ENCODE measurements around the gene RASL10A.
"Not testable (repeated sequence)": the region's sequence is repeated elsewhere in the genome, so short reads cannot be mapped to it uniquely, and the experiment has no call there.

RASL10A gene, protein sequence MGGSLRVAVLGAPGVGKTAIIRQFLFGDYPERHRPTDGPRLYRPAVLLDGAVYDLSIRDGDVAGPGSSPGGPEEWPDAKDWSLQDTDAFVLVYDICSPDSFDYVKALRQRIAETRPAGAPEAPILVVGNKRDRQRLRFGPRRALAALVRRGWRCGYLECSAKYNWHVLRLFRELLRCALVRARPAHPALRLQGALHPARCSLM

DNA sequence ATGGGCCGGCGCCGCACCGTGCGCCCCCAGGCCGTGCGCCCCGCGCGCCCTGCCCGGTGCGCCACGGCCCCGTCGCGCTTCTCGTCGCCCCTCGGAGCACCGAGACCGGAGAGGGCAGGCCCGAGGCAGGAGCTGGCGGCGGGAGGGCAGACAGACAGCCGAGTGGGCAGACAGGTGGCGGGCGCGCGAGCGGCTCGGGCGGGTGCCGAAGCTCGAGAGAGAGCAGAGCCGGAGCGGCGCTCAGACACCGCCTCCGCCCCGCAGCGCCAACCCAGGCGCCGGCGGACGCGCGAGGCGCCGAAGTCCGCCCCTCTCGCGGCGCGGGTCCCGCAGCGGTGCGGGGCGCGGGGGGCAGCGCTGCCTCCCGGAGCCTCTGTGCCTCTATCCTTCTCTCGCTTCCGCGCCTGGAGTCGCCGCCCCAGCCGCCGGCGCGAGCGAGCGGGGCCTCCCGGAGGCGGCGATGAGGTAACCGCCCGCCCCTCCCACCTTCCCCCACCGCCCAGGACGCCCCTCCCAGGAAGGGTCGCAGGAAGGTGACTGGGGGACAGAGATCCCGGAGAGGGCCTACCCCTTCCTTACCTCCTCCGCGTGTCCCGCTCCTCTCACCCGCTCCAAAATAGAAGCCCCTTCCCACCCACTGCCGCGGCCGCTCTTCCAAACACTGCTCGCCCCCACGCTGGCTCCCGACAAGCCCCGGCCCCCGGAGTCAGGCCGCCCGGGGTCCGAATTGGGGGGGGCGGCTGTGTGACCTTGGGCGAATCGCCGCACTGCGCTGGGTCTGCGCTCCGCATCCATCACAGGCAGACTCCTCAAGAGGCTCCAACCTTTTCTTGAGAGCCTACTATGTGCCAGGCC is at the start of gene RASL10A:
RASL10A (minus strand) TSS at position 412 of the 855 bp plus-strand sequence. CDS start 451 bp downstream, outside the sequence.
- no peak for DNase-seq (ENCODE audit: low read depth)

DNA sequence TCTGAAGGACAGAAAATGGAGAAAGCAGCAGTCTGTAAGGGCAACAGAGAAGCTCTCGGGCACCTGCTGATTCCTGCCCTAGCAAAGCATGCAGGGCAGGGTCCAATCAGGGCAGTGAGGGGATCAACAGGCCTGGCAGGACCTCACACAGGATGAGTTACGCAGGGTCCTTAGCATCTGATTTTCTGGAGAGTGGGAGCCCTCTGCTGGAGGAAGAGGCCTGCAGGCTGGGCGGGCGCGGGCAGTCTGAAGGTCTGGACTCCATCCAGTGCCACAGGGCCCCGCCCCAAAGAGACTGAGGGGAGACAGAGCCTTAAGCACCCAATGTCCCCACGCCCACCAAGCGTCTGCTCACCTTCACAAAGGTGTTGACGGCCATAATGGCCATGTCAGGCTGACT is 44.0 kb upstream of the RASL10A start:
- DNase-seq (ENCODE audit: low read depth): no peak

DNA sequence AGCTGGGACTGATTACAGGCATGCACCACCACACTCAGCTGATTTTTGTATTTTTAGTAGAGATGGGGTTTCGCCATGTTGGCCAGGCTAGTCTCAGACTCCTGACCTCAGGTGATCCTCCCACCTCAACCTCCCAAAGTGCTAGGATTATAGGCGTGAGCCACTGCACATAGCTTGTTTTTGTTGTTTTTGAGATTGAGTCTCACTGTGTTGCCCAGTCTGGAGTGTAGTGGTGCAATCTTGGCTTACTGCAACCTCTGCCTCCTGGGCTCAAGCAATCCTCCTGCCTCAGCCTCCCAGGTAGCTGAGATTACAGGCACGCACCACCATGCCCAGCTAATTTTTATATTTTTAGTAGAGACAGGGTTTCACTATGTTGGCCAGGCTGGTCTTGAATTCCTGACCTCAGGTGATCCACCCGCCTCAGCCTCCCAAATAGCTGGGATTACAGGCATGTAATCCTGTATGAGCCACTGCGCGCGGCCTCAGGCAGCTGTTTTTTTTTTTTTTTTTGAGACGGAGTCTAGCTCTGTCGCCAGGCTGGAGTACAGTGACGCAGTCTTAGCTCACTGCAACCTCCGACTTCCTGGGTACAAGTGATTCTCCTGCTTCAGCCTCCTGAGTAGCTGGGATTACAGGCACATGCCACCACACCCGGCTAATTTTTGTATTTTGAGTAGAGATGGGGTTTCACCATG is 41.8 kb upstream of the RASL10A start:
- not testable (repeated sequence) for DNase-seq (ENCODE audit: low read depth)

DNA sequence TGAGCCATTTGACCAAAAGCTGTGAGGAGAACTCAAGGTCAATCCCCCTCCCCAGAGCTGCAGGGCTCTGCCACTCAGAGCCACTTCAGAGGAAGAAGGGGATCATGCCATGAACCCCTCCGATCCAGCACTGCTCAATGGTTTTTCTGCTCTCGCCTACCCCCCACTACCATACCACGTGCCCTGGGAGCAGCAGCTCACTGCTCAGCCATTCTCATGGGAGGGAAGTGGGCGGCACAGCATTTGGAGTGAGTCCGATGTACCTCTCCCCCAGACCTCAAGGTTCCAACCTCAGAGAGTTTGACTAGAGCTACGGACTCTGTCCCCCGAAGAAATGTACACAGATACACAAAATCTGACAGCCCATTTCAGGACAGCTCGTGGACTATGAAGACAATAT is 38.4 kb upstream of the RASL10A start:
- no peak for DNase-seq (ENCODE audit: low read depth)

DNA sequence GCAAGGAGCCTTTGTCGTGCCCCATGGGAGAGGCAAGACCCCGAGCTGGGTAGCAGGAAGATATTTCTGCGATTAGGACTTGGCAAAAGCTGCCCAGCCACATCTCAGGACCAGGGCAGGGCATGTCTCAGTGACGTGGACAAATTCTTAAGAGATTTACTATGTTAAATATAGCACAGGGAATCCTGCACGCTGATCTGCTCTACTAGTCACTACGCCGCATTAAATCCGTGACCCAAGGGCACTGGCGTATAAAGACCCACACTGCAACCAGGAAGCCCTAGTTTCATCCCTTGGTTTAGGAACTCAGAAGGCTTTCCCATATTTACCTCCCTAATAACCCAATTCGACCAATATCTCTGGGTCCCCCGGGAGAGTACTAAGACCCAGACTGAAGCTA is 37.8 kb upstream of the RASL10A start:
- no peak for DNase-seq (ENCODE audit: low read depth)

DNA sequence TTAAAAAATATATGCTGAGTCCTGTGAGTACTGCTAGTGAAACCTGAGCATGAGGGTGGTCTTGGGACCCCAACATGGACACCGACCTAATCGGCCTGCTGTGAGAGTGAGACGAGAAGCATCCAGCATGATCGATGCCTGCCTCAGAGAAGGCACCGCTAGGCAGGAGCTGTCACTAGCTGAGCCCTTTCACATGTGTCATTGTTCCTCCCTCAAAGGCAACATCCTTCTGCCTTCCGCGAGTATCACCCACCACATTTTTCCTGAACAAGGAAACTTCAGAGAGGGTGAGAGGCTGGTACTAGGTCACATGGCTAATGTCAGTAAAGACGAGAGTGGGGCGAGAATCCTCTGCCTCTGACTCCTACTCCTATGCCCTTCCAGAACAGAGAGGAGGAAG is 37.3 kb upstream of the RASL10A start:
- no peak for DNase-seq (ENCODE audit: low read depth)

DNA sequence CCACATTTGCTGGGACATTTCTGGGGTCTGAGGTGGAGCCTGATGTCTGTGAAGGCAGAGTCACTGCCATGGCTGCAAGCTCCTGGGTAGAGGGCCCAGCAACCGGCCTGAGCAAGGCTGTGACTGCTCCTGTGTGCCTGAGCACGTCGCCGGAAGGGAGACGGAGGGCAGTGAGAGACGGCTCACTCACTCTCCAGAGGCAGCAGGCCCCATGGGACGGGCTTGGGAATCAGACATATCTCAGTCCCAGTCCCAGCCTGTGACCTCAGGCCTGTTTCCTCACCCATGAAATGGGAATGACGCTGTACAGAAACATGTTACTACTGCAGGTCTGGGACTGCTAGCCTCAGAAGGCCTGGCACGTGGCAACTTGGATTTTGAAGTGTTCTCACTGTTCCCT is 36.4 kb upstream of the RASL10A start:
- DNase-seq (ENCODE audit: low read depth): no peak

DNA sequence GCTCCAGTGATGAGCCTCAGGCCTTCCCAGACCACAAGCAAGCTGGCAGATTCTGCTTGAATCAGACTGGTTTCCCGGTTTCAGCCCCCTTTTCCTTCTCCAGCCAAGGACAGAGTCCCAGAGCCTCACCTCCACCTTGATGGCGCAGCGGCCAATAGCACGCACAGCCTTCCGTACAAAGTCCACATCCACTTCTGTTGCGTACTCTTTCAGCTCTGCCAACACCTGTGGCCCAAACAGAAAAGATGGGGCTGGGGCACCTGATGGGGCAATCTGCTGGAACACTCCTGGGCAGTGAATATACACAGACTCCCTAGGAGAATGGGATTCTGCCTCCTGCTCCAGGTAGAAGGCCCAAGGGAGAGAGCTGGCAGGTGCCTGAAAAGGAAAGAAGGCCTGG is 35.5 kb upstream of the RASL10A start:
- no peak for DNase-seq (ENCODE audit: low read depth)

DNA sequence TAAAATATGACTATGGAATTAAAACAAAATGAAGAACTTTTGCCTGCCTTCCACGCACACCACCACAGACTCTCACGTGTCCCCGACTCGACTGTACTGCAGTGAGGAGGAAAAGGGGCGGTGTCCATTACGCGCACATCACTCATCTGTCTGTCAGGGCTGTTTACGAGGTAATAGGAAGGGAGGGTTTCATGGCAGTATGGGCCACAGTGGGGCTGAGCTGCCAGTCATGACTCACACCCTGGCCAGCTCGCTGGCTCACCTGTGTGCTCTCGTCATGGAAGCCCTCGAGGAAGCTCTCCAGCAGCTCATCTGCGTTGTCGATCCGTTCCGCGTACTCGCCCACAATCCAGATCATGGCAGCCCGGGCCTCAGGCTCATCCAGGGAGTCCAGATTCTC is 33.5 kb upstream of the RASL10A start:
- no peak for DNase-seq (ENCODE audit: low read depth)

DNA sequence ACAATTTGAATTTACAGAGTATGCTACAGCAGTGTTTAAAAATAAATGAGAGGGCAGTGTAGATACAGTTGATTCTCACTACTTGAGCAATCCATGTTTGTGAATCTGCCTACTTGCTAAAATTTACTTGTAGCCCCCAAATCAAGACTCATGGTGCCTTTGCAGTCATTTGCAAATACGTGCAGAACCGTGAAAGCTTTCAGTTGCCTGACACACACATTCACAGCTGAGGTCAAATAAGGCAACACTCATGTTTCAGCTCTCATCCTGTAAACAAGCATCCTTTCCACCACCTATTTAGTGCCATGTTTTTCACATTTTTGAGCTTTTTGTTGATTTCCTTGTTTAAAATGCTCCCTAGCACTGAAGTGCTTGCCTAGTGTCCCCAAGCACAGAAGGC is 32.5 kb upstream of the RASL10A start:
- no peak for DNase-seq (ENCODE audit: low read depth)

DNA sequence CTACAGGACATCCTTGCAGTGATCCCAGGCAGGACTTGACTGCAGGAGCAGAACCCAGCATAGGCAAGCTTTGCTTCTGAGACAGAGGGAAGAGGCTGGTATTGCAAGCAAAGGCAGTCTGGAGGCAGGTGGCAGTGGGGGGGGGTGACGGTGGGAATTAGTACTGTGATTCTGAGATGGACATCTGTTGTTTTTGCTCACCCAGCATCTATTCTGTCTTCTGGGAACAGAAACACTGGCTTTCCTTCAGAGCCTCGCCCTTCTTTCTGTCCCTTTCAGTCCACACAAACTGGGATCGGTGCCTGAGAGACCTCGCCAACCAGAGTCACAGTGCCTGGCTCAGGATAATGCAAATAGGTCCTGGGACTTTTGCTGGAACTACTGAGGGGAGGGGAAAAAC is 31.2 kb upstream of the RASL10A start:
- no peak for DNase-seq (ENCODE audit: low read depth)

DNA sequence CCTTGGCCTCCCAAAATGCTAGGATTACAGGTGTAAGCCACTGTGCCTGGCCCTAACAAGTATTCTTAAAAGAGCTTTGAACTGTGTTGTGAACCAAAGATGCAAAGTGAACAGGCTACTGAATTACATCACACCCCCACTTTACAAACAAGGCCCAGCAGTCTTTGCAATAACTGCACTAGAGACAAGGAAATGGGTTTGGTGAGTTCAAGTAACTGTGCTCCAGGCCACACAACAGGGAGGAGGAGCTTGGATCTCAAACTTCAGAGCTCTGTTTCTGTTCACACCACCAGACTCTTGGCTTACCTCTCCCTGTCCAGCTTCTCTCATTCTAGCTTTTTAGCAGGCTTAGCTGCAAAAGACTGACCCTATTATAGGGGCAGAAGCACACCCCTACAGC is 30.4 kb upstream of the RASL10A start:
- DNase-seq (ENCODE audit: low read depth): no peak

DNA sequence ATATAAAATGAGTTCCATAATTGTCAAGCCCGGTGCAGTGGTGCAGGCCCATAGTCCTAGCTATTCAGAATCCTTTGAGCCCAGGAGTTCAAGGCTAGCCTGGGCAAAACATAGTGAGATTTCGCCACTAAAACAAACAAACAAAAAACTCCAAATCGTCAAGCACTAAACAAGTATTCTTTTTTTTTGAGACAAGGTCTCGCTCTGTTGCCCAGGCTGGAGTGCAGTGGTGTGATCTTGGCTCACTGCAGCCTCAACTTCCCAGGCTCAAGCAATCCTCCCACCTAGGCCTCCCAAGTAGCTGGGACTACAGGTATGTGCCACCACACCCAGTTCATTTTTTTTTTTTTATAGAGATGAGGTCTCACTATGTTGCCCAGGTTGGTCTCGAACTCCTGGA is 29.4 kb upstream of the RASL10A start:
- DNase-seq (ENCODE audit: low read depth): not testable (repeated sequence)

DNA sequence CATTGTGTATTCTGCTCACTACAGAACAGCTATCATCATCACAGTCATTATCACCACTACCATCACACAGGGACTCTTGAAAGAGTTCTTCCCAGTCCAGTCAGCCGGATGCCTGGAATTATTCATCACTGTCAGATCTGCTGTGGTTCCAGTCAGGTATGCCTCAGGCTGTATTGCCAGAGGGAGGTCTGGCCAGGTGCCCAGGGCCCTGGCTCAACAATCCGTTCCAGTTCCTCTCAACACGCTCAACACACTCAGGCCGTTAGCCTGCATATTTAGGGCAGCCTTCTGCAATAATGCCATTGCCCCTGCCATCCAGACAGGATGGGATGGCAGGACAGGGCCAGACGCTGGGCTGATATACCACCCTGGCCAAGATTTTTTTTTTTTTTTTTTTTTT is 28.6 kb upstream of the RASL10A start:
- DNase-seq (ENCODE audit: low read depth): no peak

DNA sequence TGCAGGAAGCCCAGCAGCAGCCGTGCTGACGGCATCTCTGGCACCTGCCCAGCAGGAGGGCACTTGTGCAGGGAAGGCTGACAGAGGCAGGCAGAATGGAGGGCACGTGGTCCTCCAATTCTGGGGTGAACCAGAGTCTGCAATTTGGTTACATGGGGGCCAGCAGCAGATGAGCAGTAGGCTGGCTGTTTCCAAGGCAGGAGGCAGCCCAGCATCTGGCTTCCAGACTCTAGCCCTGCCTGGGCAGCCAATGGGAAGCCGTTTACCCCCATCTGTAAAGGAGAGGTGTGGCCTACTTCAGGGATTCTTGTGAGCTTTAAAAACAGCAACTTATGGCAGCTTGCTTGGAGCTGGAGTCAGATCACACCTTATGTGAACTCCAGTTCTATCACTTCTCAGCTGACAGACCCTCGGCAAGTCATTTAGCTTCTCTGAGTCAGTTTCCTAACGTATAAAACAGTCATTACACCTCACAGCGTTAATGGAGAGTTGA is 27.9 kb upstream of the RASL10A start:
- no peak for DNase-seq (ENCODE audit: low read depth)

DNA sequence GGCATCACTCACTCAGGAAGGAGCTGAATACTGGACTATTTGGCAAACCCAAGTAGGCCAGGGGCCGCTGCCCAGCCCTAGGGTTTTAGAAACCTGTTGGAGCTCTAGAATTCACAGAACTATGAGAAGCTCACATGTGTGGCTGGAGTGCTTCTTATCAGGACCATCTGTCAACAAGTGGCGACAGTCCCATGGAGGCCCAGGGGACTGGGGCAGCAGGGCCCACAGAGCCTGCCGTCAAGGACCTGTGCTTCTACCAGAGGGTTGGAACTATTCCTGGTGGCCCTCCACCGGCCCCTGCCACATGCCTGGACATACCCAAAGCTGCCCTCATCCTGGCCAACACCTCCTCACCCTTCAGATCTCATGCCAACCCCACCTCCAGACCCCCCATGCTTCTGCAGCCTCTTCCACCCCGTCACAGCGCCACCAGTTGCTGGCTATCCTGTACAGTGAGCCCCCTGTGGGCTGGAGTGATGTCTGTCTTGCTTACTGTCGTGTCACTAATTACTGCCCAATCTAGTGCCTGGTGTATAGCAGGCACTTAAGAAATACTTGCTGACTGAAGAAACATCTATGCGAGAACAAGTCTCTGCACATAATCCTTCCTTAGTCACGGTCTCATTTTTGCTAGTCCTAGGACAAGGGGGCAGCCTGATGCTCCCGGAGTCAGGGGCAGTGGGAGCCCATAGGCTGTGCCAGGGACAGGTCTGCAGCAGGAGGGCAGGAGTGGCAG is 27.2 kb upstream of the RASL10A start:
- no peak for DNase-seq (ENCODE audit: low read depth)

DNA sequence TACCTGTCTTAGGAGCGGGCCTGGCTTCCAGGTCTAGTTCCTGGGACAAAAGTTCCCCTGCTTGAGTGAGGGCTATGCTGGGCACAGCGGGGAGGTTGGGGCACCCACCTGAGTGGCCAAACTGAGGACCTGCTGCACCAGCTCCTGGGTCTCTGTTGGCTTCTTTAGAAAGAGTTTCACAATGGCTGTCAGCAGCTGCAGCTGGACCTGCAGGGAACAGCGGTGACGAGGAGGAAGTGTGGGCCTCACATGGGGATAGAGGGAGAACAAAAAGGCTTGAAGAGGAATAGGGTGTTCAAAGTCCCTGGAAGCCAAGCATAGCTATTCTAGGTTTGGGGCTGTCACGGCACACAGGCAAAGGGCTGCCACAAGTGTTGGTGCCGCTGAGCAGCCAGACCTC is 26.7 kb upstream of the RASL10A start:
- no peak for DNase-seq (ENCODE audit: low read depth)

DNA sequence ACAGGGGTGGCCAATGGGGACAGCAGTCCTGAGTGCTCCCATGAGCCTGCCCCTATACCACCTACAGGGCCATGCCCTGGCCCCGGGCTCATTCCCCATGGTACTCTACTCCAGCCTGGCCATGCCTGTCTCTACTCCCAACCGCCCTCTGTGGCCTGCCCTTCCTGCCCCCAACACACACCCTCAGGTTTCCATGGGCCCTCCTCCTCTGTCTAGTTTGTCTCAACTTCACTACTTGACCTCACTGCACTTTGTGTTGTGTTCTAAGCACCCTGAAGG is 26.3 kb upstream of the RASL10A start:
- DNase-seq (ENCODE audit: low read depth): no peak

DNA sequence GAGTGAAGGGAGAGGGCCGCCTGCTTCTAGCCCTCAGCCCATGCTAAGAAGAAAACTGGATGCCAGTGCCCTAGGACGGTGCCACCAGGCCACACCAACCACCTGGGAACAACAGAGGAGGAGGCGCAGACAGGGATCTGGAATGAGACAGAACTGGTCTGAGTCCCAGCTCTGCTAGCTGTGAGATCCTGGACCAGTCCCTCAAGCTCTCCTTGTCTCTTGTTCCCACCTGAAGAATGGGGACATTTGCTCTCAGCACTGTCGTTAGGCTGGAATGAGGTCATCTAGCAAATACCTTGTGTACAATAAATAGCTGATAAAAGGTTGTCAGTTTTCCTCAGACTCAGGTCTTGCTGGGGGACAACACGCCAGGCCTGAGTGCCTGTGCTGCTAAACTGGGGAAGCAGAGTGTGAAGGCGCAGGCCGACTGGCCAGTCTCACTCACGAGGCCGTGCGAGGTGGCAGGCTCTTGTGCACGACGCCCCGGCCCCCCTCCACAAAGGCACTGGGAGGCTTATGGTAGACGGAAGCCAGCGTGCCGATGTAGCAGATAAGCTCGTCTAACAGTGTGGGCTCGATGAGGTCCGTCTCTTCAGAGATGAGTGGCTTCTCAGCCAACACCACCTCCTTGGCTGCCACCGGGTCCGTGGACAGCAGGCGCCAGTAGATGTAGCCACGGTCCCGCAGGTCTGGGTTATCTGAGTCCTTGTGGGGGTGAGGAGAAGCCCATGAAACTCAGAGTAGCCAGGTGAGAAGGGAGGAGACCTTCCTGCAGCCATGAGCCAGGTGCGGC is 25.8 kb upstream of the RASL10A start:
- no peak for DNase-seq (ENCODE audit: low read depth)

DNA sequence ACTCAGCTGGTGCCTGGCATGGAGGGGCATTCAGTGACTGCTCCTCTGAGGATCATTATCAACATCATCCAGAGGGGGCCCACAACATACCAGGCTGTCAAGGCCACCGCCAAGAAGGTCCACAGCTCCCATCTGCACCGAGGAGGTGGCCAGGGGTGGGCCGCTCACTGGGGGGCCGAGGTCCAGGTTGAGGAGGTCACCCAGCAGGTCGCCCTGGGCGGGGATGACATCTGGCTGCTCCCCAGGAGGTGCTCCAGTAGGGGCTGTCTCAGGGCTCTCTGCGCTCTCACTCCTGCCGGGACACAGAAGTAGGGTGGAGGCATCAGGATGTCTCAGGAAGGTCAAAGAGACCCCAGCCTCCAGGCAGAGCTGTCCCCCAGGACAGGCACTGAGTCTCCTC is 25.1 kb upstream of the RASL10A start:
- no peak for DNase-seq (ENCODE audit: low read depth)

DNA sequence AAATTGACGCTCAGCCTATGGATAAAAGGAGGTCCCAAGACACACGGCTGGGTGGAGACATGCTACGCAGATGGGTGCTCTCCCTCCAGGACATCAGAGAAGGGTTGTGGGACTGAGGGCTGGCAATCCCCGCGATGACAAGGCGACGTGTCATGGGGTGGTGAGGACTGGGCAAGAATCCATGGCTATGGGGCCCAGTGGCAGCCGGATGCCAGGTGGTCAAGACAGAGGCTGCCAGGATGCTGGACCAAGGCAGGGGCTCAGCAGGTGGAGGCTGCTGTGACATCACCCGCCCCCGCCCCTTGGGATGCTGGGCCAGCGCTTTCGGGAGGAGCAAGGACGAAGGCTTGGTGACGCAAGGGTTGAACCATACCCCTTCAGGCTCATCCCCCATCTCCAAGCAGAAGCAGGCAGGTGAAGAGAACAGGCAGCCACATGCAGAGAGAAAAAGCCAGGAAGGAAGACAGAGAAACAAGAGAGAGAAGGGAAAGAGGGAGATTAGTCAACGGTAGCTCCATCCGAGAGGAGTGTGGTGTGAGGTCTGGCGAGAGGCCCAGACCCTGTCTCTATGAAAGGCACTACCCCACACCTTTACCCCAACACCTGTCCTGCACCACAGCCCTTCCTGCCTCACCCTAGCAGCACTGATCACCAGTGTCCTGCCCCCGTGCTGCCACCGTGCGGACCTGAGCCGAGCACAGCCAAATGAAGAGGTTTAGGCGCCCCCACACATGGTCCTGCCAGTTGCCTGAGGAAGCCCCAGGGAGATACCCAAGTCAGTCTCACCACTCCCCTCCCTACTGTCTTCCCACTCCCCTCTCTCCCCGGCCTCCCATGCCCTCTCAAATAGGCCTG is 24.1 kb upstream of the RASL10A start:
- no peak for DNase-seq (ENCODE audit: low read depth)
